A549 (cell line): ENCODE measurements around the gene ZFYVE28. TPM values are rescaled to one million over a fixed set of nuclear protein-coding genes. Genes with fewer than 3 reads are reported as not detected.
A peak's percentile ranks its signal among the peaks of the same experiment; 100 is the strongest.

Experiments
- ATAC-seq, 2 experiments: fragments of 200-7000 bp in 1 of 2; fragments of >200 bp in 1 of 2; cut with Nextera tagmentation in 1 of 2; cut with Tn5 transposase in 1 of 2; 3 replicates each; pipeline versions ENCODE4 v1.8.0 to v1.9.1; 2018 to 2020; ENCODE audit warnings: mild to moderate bottlenecking in 1 of 2, moderate library complexity in 1 of 2
- CTCF ChIA-PET: fragments of 300-600 bp; sonication (Branson Sonifier 250); formaldehyde crosslinking; extraction: SDS; loops from one replicate; lab custom pipeline; 2021; ENCODE audit warnings: antibody characterized with exemption, inconsistent platforms; lab: Yijun Ruan, JAX
- POLR2A ChIA-PET: fragments of 350-600 bp; formaldehyde crosslinking; extraction: SDS; loops from one replicate; lab custom pipeline; 2021; ENCODE audit warnings: antibody characterized with exemption, inconsistent platforms; lab: Yijun Ruan, JAX
- DNase-seq, 2 experiments: peaks; one replicate each; pipeline versions ENCODE4 v3.0.0 to v3.0.0-alpha.2; 2011 to 2016; ENCODE audit warnings: low read depth in 1 of 2, low spot score in 1 of 2
- FAIRE-seq: peaks from 2 replicates; lab custom pipeline; 2011; peaks lifted over from hg19 to GRCh38; lab: Jason Lieb, UNC
- H3K27ac ChIP-seq, 2 experiments: fragments of >200 bp; sonication (Bioruptor Twin); formaldehyde crosslinking; 3 replicates each; pipeline ENCODE4 v1.5.1; 2016 to 2017
- H3K4me1 ChIP-seq: fragments of >200 bp; sonication (Bioruptor Twin); formaldehyde crosslinking; 3 replicates; pipeline ENCODE4 v1.6.1; 2016
- H3K4me2 ChIP-seq: fragments of >200 bp; sonication (Bioruptor Twin); formaldehyde crosslinking; 3 replicates; pipeline ENCODE4 v1.6.1; 2016
- H3K4me3 ChIP-seq: fragments of >200 bp; sonication (Bioruptor Twin); formaldehyde crosslinking; 3 replicates; pipeline ENCODE4 v1.5.1; 2016
- H3K9me3 ChIP-seq: fragments of >200 bp; sonication (Bioruptor Twin); formaldehyde crosslinking; 3 replicates; pipeline ENCODE4 v1.6.1; 2016
- ATOH8 ChIP-seq: fragments of 250-450 bp; sonication (Bioruptor Pico); IDR thresholded peaks from 2 replicates; pipeline ENCODE4 v1.5.0; 2020; ENCODE audit warnings: low read depth, mild to moderate bottlenecking, moderate library complexity
- BCL3 ChIP-seq: fragments of >200 bp; sonication (Bioruptor Twin); formaldehyde crosslinking; IDR thresholded peaks from 3 replicates; pipeline ENCODE4 v1.6.1; 2016
- CBX2 ChIP-seq: fragments of 200-600 bp; sonication (generic); IDR thresholded peaks from 2 replicates; pipeline ENCODE4 v1.6.1; 2016; ENCODE audit warnings: low read depth, mild to moderate bottlenecking, borderline replicate concordance
- E2F6 ChIP-seq: IDR thresholded peaks from 2 replicates; pipeline ENCODE4 v1.6.1; 2012; ENCODE audit warnings: low read depth, borderline replicate concordance
- EHF ChIP-seq: fragments of 250-450 bp; sonication (Bioruptor Pico); IDR thresholded peaks from 2 replicates; pipeline ENCODE4 v1.5.0; 2020; ENCODE audit warnings: mild to moderate bottlenecking
- GATA3 ChIP-seq: IDR thresholded peaks from 2 replicates; pipeline ENCODE4 v1.6.1; 2012; ENCODE audit warnings: borderline replicate concordance
- HES2 ChIP-seq: fragments of >200 bp; sonication (Bioruptor Twin); formaldehyde crosslinking; IDR thresholded peaks from 2 replicates; pipeline ENCODE4 v1.6.1; 2016
- HEYL ChIP-seq: fragments of 250-450 bp; sonication (Bioruptor Pico); IDR thresholded peaks from 2 replicates; pipeline ENCODE4 v1.8.0; 2021; ENCODE audit warnings: mild to moderate bottlenecking, moderate library complexity
- HOXB13 ChIP-seq: fragments of 250-450 bp; sonication (Bioruptor Pico); IDR thresholded peaks from 2 replicates; pipeline ENCODE4 v1.5.0; 2020; ENCODE audit warnings: low read depth, mild to moderate bottlenecking, moderate library complexity
- JUNB ChIP-seq: fragments of >200 bp; sonication (Bioruptor Twin); formaldehyde crosslinking; IDR thresholded peaks from 2 replicates; pipeline ENCODE4 v1.6.1; 2016
- KDM5A ChIP-seq: fragments of 200-600 bp; sonication (generic); IDR thresholded peaks from 2 replicates; pipeline ENCODE4 v1.6.1; 2016; ENCODE audit warnings: antibody characterized with exemption, mild to moderate bottlenecking
- NFE2L2 ChIP-seq: fragments of 150-350 bp; conservative IDR thresholded peaks from 2 replicates; pipeline ENCODE4 v1.6.1; 2014; ENCODE audit warnings: low read length
- PBX3 ChIP-seq: IDR thresholded peaks from 2 replicates; pipeline ENCODE4 v1.6.1; 2012
- POLR2A ChIP-seq: IDR thresholded peaks from 2 replicates; pipeline ENCODE4 v1.6.1; 2012; ENCODE audit warnings: mild to moderate bottlenecking, low read length
- POLR2AphosphoS2 ChIP-seq: conservative IDR thresholded peaks from 2 replicates; pipeline ENCODE4 v1.6.1; 2012; ENCODE audit warnings: low read length, improper control_type of control experiment, inconsistent platforms
- RAD21 ChIP-seq, 2 experiments: fragments of >200 bp in 1 of 2; sonication (Bioruptor Twin) in 1 of 2; formaldehyde crosslinking in 1 of 2; IDR thresholded peaks in 1 of 2; conservative IDR thresholded peaks in 1 of 2; 2 replicates in 1 of 2; 3 replicates in 1 of 2; pipeline ENCODE4 v1.6.1; 2012 to 2018; ENCODE audit warnings: inconsistent platforms in 1 of 2
- SMC3 ChIP-seq: fragments of >200 bp; sonication (Bioruptor Twin); formaldehyde crosslinking; IDR thresholded peaks from 3 replicates; pipeline ENCODE4 v1.6.1; 2018; ENCODE audit warnings: inconsistent platforms
- SREBF2 ChIP-seq: fragments of 450-650 bp; IDR thresholded peaks from 2 replicates; pipeline ENCODE4 v1.6.1; 2014; ENCODE audit warnings: mild to moderate bottlenecking, moderate library complexity
- whole genome bisulfite sequencing: methylation state at CpG from one replicate; pipeline ENCODE4 v1.1.6; 2017; ENCODE audit errors: missing lambda C conversion rate; 5-methylcytosine and 5-hydroxymethylcytosine counted together
- polyA plus RNA-seq, 4 experiments: library from polyadenylated mRNA; depleted of rRNA in 3 of 4; stranded (reverse); fragments of >200 nt; fragmentation: RNase III in 1 of 4; extraction: RNeasy Plus Mini Kit Qiagen cat#74134 plus additional on column Dnase treatment in 1 of 4; gene quantifications; 2 replicates in 3 of 4; 3 replicates in 1 of 4; pipeline ENCODE4 v1.2.3, GENCODE V29; 2011 to 2017

Gene ZFYVE28
- polyA plus RNA-seq, 2 of the 4 experiments (the other 2 are of a cell fraction), result 2.1 to 2.3 TPM

- ChIA-PET POLR2A (no interaction called here), CTCF (no interaction called here)
- no peaks in the 10 kb centered on the region for H3K4me1 ChIP-seq
- no peak overlapping the region for H3K4me2 ChIP-seq
- H3K9me3 ChIP-seq, result no peaks in the 10 kb centered on the region
- ATAC-seq, result peak in 1 of 2 experiments; percentile 18; a peak in 1 of 6 replicates
- no peak for DNase-seq
- no peak overlapping the region for H3K4me3 ChIP-seq
- 76% methylated on average over 12 of the region's 19 CpGs for WGBS
- no peak for FAIRE-seq
- TF ChIP-seq RAD21 (conservative IDR thresholded peaks at IDR 0.05 in 1 of 2, IDR thresholded peaks at IDR 0.05 in 1 of 2), result no peak
- no peak for TF ChIP-seq BCL3
- TF ChIP-seq HEYL (CRISPR knock-in tag), result no peak
- TF ChIP-seq POLR2AphosphoS2, result no peak
- TF ChIP-seq PBX3, result no peak
- no peak for TF ChIP-seq E2F6
- no peak for TF ChIP-seq NFE2L2
- H3K27ac ChIP-seq, result no peak overlapping the region
These were observed 131.4 kb downstream of the ZFYVE28 start for GRCh38 chr4:2286904-2287593.

GRCh38 chr4:2285613-2286381 is 132.6 kb downstream of the ZFYVE28 start:
- Histone ChIP-seq H3K9me3 (no peaks in the 10 kb centered on the region), H3K4me1 (no peaks in the 10 kb centered on the region), H3K27ac (no peak overlapping the region), H3K4me2 (no peak overlapping the region), H3K4me3 (no peak overlapping the region)
- ChIA-PET POLR2A (no interaction called here), CTCF (no interaction called here)
- no peak for DNase-seq
- FAIRE-seq, result no peak
- TF ChIP-seq SMC3 (no peak), JUNB (no peak), EHF (CRISPR knock-in tag) (no peak), E2F6 (no peak), POLR2AphosphoS2 (no peak), CBX2 (no peak), ATOH8 (CRISPR knock-in tag) (no peak), GATA3 (no peak), SREBF2 (no peak), HOXB13 (CRISPR knock-in tag) (no peak), POLR2A (no peak), HES2 (no peak), KDM5A (no peak), BCL3 (no peak)
- 80% methylated on average over 8 of the region's 27 CpGs for WGBS
- no peak for ATAC-seq
